Activated T-cell treated with anti-CD3 and anti-CD28 coated beads for 48 hours (primary cell): Measurements from ENCODE around the gene TEX14.
"Not testable (repeated sequence)": the region's sequence is repeated elsewhere in the genome, so short reads cannot be mapped to it uniquely, and the experiment has no call there.

Source experiments
- DNase-seq: peaks from one replicate; pipeline ENCODE4 v3.0.0-alpha.2; 2020; ENCODE audit warnings: low read depth

The TEX14 gene

DNA sequence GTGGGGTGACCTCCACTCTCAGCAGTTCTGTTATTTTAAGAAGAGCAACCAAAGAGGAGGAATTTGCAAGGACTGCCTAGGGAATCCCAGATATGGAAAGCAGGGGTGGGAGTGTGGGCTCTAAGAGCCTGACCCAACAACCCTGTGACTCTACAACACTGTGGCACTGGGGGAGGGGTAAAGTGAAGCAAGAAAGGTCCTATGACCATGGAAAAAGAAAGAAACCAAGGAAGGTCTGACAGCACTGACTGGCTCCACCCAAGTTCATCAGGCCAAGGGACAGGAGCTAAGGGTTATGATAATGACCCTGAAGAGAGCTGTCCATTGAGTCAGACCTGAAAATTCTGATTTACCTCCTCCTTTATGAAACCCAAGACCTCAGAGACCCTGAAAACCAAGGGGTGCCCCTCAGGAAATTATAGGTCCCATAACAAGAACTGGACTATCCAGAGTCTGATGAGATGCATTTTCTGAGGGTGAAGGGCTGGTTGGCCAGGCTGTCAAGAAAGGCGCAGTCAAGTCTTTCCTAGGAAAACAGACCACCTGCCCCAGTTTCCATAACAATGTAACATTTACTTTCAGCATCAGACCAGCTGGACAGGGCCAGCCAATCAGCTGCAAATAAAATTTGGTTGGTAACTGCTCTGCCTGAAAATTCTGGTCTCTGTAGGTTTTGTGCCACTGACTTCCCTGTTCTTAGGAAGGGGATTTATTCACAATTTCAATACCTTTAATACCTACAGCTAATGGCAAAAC lies 123.6 kb downstream of the TEX14 start:
- DNase-seq = no peak

DNA sequence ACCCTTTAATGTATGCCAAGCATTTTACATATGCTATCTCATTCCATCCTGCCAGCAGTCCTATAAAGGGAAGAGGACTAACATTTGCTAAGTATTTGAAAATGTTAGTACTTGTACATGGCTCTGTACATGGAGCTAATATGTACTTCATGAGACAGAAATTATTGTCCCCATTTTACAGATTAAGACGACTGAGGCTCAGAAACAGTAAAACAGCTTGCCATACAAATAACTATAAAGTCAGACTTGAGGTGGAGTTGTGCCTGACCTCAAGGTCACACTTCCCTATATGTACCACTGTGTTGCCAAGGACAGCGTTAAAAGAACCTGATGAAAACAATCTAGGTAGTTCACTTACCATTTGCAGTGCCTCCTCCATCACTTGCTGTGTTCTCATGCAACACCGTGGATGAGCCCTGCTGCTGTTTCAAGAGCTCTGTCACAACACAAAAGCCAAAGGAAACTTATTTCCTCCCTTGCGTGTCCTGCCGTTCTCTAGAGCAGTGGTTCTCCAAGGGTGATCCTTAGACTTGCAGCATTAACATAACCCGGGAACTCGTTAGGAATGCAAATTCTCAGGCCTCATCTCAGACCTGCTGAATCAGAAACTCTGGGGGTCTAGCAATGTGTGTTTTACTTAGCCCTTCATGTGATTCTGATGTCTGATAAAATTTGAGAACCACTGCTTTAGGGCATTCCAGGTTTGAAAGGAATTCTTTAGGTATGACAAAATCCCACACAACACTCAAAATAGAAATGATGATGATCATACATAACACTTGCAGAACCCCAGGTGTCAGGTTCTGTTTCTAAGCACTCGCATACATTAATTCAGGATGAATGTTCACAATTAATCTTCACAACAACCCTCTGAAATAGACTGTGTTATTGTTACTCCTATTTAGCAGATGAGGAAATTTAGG lies 126.2 kb downstream of the TEX14 start:
- no peak for DNase-seq

DNA sequence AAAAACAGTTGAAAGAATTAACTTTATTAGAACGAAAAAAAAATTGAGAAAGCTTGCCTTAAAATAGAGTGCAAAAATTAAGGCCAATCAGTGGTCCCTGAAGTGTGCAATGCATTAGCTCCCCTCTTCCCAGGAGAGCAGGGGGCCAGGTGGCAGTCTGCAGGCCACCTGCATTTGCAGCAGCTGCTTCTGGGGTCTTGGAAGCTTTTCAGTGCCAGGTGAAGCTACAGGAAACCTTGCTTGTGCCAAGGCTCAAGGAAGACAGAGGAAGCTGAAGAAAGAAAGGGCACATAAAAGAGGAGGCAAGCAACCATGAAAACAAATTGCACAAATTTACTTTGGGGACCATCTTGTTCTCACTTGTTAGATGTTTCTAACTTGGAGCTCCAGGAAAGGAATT lies 126.9 kb downstream of the TEX14 start:
- no peak for DNase-seq

DNA sequence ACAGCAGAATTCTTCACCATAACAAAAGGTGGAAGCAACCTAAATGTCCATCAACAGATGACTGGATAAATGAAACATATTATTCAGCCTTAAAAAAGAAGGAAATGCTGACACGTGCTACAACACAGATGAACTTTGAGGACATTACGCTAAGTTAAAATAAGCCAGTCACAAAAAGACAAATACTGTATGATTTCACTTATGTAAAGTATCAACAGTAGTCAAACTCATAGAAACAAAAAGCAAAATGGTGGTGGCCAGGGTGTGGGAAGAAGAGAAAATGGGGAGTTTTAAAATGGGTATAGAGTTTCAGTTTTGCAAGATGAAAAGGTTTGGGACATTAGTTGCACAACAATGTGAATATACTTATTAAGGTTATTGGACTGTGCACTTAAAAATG lies 127.6 kb downstream of the TEX14 start:
- DNase-seq = no peak

DNA sequence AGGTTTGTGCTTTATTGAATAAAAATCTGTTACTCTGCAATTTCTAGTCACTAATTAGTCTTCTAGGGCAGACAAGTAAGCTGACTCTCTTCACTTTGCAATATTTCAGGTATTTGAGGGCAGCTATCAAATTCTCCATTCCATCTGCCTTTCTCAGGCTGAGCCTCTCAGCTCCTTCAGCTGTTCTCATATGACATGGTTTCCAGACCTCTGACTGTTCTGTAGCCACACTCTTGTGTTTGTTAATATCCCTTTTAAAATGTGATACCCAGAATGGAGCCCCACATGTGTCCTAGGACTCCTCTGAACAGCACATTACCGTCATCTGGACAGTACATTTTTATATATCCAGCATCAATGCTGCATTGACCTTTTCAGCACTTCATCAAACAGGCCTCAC lies 131.3 kb downstream of the TEX14 start:
- DNase-seq = no peak

DNA sequence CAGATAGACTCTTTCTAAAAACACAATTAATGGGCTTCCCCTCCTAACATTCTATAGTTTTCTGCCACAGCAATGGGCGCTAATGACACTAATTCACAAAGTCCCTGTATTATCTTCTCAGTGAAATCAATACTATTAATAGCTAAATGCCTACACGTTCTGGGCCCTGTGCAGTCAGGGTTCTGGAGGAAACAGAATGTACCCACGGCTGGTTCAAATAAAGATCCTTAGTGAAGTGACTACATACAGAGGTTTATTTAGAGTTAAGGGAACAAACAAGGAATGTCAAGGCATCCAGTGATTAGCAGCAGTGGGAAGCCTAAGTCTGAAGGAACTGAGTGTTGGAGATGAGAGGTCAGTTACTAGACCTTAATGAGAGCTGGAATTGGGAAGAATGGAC lies 133.9 kb downstream of the TEX14 start:
- no peak for DNase-seq

DNA sequence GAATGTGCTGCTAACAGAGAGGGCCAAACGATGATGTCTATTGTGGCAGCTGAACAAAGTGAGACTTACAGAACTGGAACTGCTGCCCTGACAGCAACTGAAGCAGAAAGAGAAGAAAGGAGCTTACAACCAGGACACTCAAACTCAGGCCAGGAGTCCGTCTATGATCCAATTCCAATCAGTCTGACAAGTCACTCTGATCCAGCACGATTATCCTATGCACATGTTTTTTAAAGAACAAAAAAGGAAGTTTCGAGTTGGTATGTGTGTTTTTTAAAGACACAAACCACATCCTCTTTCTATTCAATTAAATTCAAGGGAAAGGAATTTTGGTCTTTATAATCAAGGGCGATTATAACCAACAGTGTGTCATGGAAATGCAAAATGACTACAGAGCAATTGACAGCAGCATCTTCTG lies 135.0 kb downstream of the TEX14 start:
- no peak for DNase-seq

DNA sequence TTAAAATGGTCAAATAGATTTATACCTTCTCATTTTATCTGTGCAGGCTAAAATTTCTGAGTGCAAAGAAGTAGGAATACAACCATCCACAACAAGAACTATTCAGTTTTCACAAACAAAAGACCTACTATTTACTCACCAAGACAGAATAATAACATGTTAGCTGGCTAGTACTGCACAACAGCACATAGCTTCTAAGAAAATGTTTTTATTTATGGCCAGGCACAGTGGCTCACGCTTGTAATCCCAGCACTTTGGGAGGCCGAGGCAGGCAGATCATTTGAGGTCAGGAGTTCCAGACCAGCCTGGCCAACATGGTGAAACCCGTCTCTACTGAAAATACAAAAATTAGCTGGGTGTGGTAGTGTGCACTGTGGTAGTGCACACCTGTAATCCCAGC lies 136.7 kb downstream of the TEX14 start:
- DNase-seq = not testable (repeated sequence)

DNA sequence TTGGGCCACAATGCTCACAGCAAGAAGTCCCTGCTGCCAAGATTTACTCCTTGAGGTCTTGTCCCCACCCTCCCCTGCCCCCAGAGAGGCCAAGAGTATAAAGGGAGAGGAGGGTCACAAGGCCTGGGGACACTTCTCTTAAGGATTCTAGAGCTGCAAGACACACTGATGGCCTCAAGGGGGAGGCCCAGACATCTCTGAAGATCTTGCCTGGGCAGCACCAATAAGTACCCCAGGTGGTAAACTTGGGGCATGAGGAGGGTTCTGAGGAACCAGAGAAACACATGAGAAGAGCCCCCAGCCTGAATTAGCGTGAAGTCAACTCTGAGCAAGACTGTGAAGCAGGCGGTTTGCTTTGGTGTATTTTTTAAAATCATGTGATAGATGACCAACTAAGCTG lies 150.6 kb downstream of the TEX14 start:
- DNase-seq = no peak

DNA sequence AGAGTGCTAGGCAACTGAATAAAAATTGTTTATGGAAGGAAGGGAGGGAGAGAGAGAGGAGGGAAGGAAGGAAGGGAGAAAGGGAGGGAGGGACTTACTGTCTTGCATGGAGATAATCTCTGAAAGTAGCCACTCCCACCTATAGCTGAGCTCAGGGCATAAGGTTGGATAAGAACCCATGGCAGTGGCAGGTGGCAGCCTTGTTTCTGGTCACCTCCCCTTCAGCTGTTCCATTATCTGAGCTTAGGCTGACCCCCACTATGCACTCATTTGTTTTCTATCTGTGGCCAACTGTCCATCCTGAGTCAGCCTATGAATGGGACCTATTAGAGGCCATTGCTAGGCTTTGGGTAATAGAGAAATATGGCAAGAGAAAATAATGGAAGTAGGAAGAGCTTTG lies 152.1 kb downstream of the TEX14 start:
- DNase-seq = no peak

DNA sequence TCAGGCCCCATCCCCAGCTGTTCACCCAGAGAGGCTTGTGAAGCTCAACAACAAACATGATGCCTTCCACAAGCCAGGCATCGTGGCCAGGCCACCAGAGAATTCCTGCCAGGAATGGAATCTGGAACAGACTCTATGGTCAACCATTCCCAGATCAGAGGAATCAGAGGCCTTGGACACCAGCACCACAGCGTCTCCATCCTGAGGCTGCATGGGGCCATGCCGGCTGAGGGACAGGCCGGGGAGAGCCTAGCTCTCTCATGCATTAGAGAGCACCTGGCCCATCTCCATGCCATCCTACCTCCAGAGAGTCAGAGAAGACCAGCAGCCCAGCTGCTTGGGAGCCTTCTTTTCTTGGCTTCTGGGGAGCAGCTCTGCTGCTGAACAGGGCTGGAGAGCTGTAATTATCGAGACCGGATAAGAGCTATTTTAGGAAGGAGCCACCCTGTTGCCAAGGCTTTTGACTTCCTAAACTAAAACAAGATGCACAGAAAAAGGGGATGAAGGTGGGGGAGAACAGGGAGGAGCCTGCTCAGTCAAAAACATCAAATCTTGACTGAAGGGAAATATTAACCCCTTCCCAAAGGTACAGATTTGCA lies 152.9 kb downstream of the TEX14 start:
- no peak for DNase-seq

DNA sequence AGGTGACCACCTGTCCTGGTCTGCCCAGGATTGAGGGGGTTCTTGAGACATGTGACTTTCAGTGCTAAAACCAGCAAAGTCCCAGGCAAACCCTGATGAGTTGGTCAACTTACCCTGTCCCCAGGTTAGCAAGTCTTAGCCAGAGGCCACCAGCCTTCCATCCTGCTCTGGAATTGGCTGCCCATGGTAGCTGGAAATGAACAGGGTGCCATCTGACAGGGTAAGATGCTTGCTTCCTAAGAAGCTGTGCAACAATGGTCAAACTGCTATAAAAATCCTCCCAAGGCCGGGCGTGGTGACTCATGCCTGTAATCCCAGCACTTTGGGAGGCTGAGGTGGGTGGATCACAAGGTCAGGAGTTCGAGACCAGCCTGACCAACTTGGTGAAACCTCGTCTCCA lies 154.6 kb downstream of the TEX14 start:
- DNase-seq = no peak

DNA sequence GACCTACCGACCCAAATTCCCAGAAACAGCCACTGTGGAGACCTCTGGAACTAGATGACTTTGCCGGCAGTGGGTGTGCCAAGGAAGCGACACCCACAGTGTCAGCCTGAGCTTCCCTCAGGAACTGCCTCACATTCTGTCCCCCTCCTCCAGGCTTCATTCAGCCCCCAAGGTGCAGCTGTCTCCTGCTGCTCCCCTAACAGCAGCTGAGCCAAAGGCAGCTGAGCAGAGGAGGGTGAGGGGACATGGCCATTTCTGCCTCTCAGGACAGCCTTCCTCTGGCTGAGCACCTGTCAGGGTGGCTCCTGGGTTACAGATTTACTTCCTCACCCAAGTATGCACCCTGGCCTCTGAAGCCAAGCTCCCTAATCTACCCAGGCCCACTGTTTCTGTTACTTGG lies 155.3 kb downstream of the TEX14 start:
- DNase-seq = no peak

DNA sequence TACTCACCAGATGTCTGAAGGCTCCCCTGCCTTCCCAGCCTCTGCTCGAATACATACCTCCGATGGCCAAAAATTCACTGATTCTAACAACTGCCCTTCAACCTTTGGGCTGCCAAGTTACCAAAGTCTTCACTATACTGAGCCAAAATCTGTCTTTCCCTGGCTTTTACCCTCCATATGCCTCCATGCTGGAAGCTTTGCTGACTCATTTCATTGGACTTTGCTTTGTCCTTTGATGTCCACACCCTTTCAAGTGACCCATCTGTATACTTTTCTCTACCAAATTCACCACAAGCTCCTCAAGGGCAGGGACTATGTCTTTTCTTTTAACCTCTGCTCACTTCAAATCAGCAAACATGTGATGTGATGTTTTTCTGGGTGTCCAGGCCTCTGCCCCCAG lies 156.4 kb downstream of the TEX14 start:
- no peak for DNase-seq

DNA sequence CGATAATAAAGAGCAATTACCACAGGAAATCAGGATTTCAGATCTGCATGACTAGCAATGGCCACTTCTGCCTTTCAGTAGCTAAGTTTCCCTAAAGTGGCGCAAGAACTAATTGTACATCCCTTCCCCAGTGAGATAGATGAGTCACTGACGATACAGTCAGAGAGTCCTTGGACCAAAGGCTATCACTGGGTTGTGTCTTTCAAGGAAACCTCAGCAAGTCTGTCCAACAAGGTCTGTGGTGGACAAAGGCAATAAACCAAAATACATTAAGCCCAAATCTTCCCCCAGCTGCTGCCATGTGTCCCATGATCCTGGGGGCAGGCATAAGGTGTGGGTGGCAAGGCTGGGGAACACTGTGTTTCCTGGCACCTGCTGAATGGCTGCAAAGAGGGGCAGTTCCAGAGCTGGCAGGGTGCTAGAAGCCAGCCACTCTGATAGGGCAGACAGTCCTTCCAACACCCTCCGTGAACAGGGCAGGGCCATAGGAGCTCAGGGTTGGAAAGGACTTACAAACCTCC lies 156.9 kb downstream of the TEX14 start:
- no peak for DNase-seq

DNA sequence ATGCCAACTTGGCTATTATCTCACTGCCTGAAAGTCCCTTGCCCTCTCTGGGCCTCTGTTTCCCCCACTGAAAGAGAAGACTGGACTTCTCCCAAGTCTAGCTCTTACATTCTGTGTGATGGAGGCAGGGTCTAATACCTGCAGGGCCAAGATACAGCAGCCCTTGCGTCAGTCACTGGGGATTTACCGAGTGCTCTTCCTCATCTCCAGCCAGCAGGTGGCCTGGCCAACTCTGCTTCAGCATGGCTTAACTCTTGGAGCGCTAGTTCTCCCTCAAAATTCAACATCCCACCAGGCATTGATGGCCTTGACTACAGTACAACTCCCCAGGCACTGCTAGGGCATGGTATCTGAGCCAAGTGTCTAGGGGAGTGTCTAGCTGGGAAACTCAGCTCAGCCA lies 157.5 kb downstream of the TEX14 start:
- no peak for DNase-seq

DNA sequence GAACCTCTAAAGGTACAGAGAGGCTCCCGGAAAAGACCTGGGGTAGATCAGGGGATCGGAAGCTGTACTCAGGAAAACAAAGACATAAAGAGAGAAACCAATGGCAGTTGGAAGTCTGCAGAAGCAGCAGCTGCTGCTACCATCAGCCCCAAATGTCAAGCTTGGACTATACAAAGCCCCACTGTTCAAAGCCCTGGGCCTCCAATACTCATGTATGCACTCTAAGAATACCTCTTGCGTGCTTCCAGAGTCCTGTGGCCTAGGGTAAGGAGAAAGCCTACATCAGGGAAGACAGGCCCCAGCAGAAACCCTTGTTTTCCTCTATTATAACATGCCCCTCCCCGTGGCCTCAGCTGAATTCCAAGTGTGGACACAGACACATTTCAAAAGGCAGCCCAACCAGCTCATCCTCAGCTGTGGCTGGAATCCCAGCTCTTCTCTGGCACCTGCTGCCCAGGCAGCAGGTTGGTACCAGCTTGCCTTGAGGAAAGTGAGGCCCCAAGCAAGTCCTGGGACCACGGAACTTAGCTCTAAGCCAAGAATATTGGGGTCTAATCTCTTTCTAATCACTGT lies 158.1 kb downstream of the TEX14 start:
- DNase-seq = no peak

DNA sequence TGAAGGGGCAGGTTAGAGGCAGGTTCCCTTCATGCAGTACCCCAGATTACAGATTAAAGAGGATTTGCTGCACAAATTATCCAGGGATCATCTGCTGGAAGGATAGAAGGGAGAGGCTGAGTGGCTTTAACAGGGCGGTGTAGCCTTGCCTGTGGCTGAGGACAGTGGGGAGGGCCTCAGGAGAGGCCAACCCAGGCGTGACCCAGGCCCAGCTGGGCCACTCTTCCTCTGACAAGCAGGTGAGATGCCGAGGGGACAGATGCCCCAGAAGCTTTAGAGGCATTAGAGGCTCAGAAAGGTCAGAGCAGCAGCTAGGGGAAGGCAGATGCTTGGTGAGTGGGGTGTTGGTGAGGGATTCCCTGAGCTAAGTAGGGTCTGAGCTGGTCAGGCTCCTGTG lies 159.3 kb downstream of the TEX14 start:
- no peak for DNase-seq

DNA sequence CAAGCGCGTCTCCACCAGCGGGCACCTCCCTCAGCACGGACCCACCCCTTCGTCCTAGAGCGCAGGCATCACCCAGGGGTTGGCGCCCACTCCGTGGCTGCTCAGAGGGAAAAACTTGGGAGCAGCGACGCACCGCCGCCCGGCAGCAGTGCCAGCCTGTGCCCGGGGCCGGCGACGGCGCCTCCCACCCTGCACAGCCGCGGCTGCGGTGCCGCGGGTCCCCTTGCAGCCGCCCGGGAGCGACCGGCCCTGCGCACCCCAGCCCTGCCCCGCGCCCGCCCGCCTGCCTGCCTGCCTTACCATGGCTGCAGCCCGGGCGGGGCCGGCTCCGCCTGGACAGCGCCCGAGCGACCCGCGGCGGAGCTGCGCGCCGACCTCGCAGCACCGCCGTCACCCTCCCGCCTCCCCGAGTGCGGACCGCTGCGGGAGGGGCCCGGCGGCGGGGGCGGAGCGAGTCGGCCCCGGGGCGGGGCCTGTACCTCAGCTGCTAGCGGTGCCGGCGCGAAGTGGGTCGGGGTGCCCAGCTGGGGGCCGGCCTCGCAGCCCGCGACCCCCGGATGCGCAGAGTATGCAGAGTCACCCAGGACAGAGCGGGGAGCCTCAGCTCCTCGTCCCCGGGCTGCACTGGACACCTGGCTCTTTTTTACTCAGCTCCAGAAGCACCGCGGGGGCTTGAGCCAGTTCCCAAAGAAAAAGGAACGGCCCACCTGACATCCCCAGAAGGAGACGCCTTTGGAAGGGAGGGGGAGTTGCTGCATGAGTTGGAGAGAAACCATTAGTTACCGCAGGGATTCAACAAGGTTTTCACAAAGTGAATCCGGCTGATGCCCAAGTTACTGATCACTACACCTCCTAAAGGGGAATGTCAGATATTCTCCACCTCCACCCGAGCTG lies 159.9 kb downstream of the TEX14 start:
- DNase-seq = peak; percentile 49

DNA sequence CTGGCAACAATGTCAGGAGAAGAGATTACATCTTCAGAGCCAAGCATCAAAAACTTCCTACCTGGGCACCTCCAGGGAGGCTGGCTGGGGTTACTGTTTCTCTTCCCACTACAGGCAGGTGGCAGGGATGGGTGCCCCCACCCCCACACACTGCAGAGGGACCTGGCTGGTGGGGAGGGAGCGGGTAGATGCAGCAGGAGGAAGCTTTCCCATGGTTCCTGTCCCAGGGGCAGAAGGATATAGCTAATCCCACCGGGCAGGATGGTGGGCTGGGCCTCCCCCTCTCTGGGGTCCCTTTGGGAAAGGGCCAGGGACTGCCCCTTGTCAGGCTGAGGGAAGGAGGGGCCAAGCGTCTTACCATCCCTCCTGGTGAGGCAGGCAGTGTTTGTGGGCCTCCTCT lies 160.7 kb downstream of the TEX14 start:
- DNase-seq = no peak

DNA sequence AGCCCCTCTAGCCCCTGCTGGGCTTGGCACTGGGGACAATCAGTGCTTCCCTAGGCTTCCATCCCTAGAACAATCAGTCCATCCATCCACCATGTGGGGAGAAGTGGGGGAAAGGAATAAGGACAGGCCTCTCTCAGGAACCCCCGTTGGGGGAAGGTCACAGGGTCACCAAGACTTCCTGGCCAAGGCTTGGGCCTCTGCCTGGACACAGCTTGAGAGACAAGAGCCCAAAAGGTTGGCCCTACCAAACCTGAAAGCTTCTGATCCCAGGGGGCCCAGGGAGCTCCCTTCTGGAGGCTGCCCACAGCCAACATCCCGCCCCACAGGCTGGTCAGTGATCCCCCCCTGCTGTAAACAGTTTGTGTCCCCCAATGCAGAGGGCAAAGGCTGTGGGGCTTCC lies 161.2 kb downstream of the TEX14 start:
- no peak for DNase-seq
